ENCODE measurements around the gene FAM47B.

The FAM47B gene

GRCh38 chrX:34942496-34942895 is at the start of gene FAM47B:
Gene FAM47B, plus strand, starts transcription at chrX:34942796. Its CDS starts 36 bp downstream, at chrX:34942832.
- no peak for DNase-seq

GRCh38 chrX:34893741-34894140 is 48.9 kb upstream of the FAM47B start:
- no peak for DNase-seq

- DNase-seq = no peak
Observed at GRCh38 chrX:34900691-34901090, 41.9 kb upstream of the FAM47B start.

- DNase-seq = no peak
Observed at GRCh38 chrX:34901761-34902160, 40.8 kb upstream of the FAM47B start.

- no peak for DNase-seq
Observed at GRCh38 chrX:34903316-34903715, 39.3 kb upstream of the FAM47B start.

GRCh38 chrX:34909151-34909550 is 33.4 kb upstream of the FAM47B start:
- no peak for DNase-seq

GRCh38 chrX:34915463-34916225 is 27.0 kb upstream of the FAM47B start:
- no peak for DNase-seq

GRCh38 chrX:34917146-34917545 is 25.4 kb upstream of the FAM47B start:
- DNase-seq = no peak

- DNase-seq = no peak
Observed at GRCh38 chrX:34918091-34918736, 24.4 kb upstream of the FAM47B start.

GRCh38 chrX:34918856-34919255 is 23.7 kb upstream of the FAM47B start:
- DNase-seq = no peak

- no peak for DNase-seq
Observed at GRCh38 chrX:34927866-34928265, 14.7 kb upstream of the FAM47B start.

GRCh38 chrX:34943235-34943634 is 639 bp downstream of the FAM47B start:
- DNase-seq = no peak

GRCh38 chrX:34956916-34957315 is 14.3 kb downstream of the FAM47B start:
- DNase-seq = no peak

GRCh38 chrX:34961662-34962061 is 19.1 kb downstream of the FAM47B start:
- no peak for DNase-seq

GRCh38 chrX:34972206-34972605 is 29.6 kb downstream of the FAM47B start:
- no peak for DNase-seq

GRCh38 chrX:34978171-34978570 is 35.6 kb downstream of the FAM47B start:
- DNase-seq = no peak

- DNase-seq = no peak
Observed at GRCh38 chrX:34987646-34988045, 45.0 kb downstream of the FAM47B start.
